Measurements from ENCODE around the gene SPDYE5. TPM values are rescaled to one million over a fixed set of nuclear protein-coding genes. Genes with fewer than 3 reads are reported as not detected.
"Not testable (repeated sequence)": the region's sequence is repeated elsewhere in the genome, so short reads cannot be mapped to it uniquely, and the experiment has no call there.

The SPDYE5 gene, protein sequence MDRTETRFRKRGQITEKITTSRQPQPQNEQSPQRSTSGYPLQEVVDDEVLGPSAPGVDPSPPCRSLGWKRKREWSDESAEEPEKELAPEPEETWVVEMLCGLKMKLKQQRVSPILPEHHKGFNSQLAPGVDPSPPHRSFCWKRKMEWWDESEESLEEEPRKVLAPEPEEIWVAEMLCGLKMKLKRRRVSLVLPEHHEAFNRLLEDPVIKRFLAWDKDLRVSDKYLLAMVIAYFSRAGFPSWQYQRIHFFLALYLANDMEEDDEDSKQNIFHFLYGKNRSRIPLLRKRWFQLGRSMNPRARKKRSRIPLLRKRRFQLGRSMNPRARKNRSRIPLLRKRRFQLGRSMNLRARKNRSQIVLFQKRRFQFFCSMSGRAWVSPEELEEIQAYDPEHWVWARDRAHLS
- total RNA-seq (2022): 0.12 and 0.16 TPM in 2 replicates
- Bru-seq, nascent RNA: percentile 8 among the genes with signal in this experiment
- BruChase-seq, experiment 1, labeled RNA remaining after a 6-hour chase: percentile 8 among the genes with signal in this experiment
- BruChase-seq, experiment 2, labeled RNA remaining after a 2-hour chase: not detected
- long read RNA-seq, partial matches to known transcripts: 0 of 16 reads
- long read RNA-seq, other reads (novel, unspliced or antisense): 16 of 16 reads

- H3K9me3 Mint-ChIP-seq (ENCODE audit: unreplicated experiment); POLR2A ChIA-PET; H3K4me1 Mint-ChIP-seq (ENCODE audit: insufficient read depth, unreplicated experiment); H3K4me3 Mint-ChIP-seq (ENCODE audit: unreplicated experiment); BruUV-seq (replicated peaks); CTCF ChIA-PET; DNase-seq (ENCODE audit: unreplicated experiment); H3K27ac Mint-ChIP-seq (ENCODE audit: low read depth, unreplicated experiment); intact Hi-C loops (cut with micrococcal nuclease); H3K27me3 Mint-ChIP-seq (ENCODE audit: insufficient read depth, unreplicated experiment): not testable (repeated sequence)
- peaks cover 19% of the 10 kb centered on the region for H3K36me3 Mint-ChIP-seq (ENCODE audit: insufficient read depth, unreplicated experiment)
Observed at GRCh38 chr7:75492020-75492419, at the start of gene SPDYE5. Gene SPDYE5 (plus strand): TSS chr7:75492320. CDS start chr7:75494048, 1,728 bp downstream.

- intact Hi-C loops (cut with micrococcal nuclease); H3K4me1 Mint-ChIP-seq (ENCODE audit: insufficient read depth, unreplicated experiment); H3K27me3 Mint-ChIP-seq (ENCODE audit: insufficient read depth, unreplicated experiment); H3K9me3 Mint-ChIP-seq (ENCODE audit: unreplicated experiment); CTCF ChIA-PET; BruUV-seq (replicated peaks); POLR2A ChIA-PET: not testable (repeated sequence)
- peak overlapping the region; percentile 73 for H3K4me3 Mint-ChIP-seq (ENCODE audit: unreplicated experiment)
- H3K27ac Mint-ChIP-seq (ENCODE audit: low read depth, unreplicated experiment): peak overlapping the region; percentile 88
- DNase-seq (ENCODE audit: unreplicated experiment): peak; percentile 17
- H3K36me3 Mint-ChIP-seq (ENCODE audit: insufficient read depth, unreplicated experiment): peaks cover 40% of the 10 kb centered on the region
Observed at GRCh38 chr7:75442465-75443111, 49.5 kb upstream of the SPDYE5 start.

DNA sequence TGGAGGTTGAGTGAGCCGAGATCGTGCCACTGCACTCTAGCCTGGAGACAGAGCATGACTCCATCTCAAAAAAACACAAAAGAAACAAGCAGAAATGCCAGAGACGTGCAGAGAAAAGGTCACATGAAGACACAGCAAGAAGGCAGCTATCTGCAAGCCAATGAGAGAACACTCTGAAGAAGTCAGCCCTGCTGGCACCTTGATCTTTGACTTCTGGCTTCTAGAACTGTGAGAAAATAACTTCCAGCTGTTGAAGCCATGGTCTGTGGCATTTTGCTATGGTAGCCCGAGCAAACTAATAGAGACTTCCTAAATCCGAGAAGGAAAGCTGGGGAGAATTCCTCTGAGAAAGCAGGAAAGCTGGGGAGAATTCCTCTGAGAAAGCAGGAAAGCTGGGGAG lies 42.2 kb upstream of the SPDYE5 start:
- POLR2A ChIA-PET; H3K27ac Mint-ChIP-seq (ENCODE audit: low read depth, unreplicated experiment); H3K9me3 Mint-ChIP-seq (ENCODE audit: unreplicated experiment); H3K27me3 Mint-ChIP-seq (ENCODE audit: insufficient read depth, unreplicated experiment); CTCF ChIA-PET; BruUV-seq (replicated peaks); intact Hi-C loops (cut with micrococcal nuclease); DNase-seq (ENCODE audit: unreplicated experiment); H3K4me3 Mint-ChIP-seq (ENCODE audit: unreplicated experiment); H3K4me1 Mint-ChIP-seq (ENCODE audit: insufficient read depth, unreplicated experiment): not testable (repeated sequence)
- H3K36me3 Mint-ChIP-seq (ENCODE audit: insufficient read depth, unreplicated experiment): peaks cover 11% of the 10 kb centered on the region

- BruUV-seq (replicated peaks); H3K4me3 Mint-ChIP-seq (ENCODE audit: unreplicated experiment); H3K4me1 Mint-ChIP-seq (ENCODE audit: insufficient read depth, unreplicated experiment); POLR2A ChIA-PET; H3K27me3 Mint-ChIP-seq (ENCODE audit: insufficient read depth, unreplicated experiment); H3K9me3 Mint-ChIP-seq (ENCODE audit: unreplicated experiment); H3K27ac Mint-ChIP-seq (ENCODE audit: low read depth, unreplicated experiment); intact Hi-C loops (cut with micrococcal nuclease); DNase-seq (ENCODE audit: unreplicated experiment): not testable (repeated sequence)
- CTCF ChIA-PET: interaction anchor here (1.4 kb wide), 1 partner anchor 310 kb away, joined by 4 read pairs; no protein-coding TSS in a partner anchor
- H3K36me3 Mint-ChIP-seq (ENCODE audit: insufficient read depth, unreplicated experiment): peaks cover 12% of the 10 kb centered on the region
- peak; percentile 34 for TF ChIP-seq CTCF (IDR thresholded peaks at IDR 0.05; ENCODE audit: unreplicated experiment)
Observed at GRCh38 chr7:75452494-75452955, 39.6 kb upstream of the SPDYE5 start.

DNA sequence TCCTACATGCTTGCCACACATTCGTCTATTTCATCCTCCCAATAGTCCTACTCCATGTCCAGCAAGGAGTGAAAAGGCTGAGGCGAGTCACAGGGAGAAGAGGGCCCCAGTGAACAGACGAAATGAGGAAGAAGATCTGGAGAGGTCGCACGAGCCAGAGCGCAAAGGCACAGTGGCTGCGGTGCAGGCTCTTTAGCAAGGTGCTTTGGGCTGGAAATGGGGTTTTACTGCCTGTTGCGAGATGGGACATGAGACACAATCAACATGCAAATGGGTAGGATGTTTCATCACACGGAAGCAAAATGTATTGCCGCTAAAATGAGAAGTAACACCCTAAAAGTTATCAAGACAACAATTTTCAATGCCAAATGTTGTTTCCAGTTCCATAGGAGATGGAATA lies 35.7 kb upstream of the SPDYE5 start:
- H3K4me1 Mint-ChIP-seq (ENCODE audit: insufficient read depth, unreplicated experiment); H3K27ac Mint-ChIP-seq (ENCODE audit: low read depth, unreplicated experiment); H3K9me3 Mint-ChIP-seq (ENCODE audit: unreplicated experiment); intact Hi-C loops (cut with micrococcal nuclease); POLR2A ChIA-PET; H3K4me3 Mint-ChIP-seq (ENCODE audit: unreplicated experiment); DNase-seq (ENCODE audit: unreplicated experiment); BruUV-seq (replicated peaks); H3K27me3 Mint-ChIP-seq (ENCODE audit: insufficient read depth, unreplicated experiment); CTCF ChIA-PET: not testable (repeated sequence)
- peaks cover 18% of the 10 kb centered on the region for H3K36me3 Mint-ChIP-seq (ENCODE audit: insufficient read depth, unreplicated experiment)

- DNase-seq (ENCODE audit: unreplicated experiment); BruUV-seq (replicated peaks); POLR2A ChIA-PET; H3K27ac Mint-ChIP-seq (ENCODE audit: low read depth, unreplicated experiment); H3K9me3 Mint-ChIP-seq (ENCODE audit: unreplicated experiment); H3K4me1 Mint-ChIP-seq (ENCODE audit: insufficient read depth, unreplicated experiment); intact Hi-C loops (cut with micrococcal nuclease); H3K4me3 Mint-ChIP-seq (ENCODE audit: unreplicated experiment); H3K27me3 Mint-ChIP-seq (ENCODE audit: insufficient read depth, unreplicated experiment); CTCF ChIA-PET: not testable (repeated sequence)
- H3K36me3 Mint-ChIP-seq (ENCODE audit: insufficient read depth, unreplicated experiment): peaks cover 18% of the 10 kb centered on the region
Observed at GRCh38 chr7:75458034-75458433, 34.1 kb upstream of the SPDYE5 start.

DNA sequence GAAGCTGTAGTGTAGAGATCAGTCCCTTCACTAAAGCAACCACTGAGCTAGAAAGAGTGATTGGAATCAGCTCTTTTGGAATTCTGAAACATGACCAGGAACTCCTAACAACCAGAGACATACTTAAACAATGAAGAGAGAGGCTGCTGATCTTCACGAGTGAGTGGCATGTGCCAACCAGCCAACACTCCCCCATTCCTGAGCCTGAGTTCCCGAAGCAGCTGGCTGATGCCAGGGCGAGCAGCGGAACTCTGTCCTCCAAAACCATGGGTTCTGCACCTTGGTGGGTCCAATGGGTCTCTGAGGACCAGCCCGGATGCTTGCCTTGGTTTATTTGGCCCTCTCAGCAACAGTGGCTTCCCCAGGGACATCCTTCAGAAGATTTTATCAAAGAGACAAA lies 31.6 kb upstream of the SPDYE5 start:
- H3K27ac Mint-ChIP-seq (ENCODE audit: low read depth, unreplicated experiment); BruUV-seq (replicated peaks); H3K4me3 Mint-ChIP-seq (ENCODE audit: unreplicated experiment); H3K27me3 Mint-ChIP-seq (ENCODE audit: insufficient read depth, unreplicated experiment); DNase-seq (ENCODE audit: unreplicated experiment); H3K4me1 Mint-ChIP-seq (ENCODE audit: insufficient read depth, unreplicated experiment); POLR2A ChIA-PET; H3K9me3 Mint-ChIP-seq (ENCODE audit: unreplicated experiment); intact Hi-C loops (cut with micrococcal nuclease); CTCF ChIA-PET: not testable (repeated sequence)
- H3K36me3 Mint-ChIP-seq (ENCODE audit: insufficient read depth, unreplicated experiment): peaks cover 21% of the 10 kb centered on the region

DNA sequence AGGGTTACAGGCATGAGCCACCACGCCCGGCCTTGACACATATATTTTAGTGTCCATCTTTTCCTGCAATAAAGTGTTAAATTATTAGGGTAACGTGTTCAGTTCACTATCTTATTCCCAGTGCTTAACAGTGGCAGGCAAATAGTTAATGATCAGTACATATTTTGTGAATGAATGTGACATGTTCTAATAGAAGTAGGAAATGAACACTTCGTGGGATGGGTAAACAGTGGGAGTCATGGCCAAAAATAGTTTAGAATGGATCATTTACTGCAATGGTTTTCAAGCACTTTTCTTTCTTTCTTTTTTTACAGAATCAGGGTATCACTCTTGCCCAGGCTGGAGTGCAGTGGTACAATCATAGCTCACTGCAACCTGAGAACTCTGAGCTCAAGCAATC lies 22.0 kb upstream of the SPDYE5 start:
- H3K27me3 Mint-ChIP-seq (ENCODE audit: insufficient read depth, unreplicated experiment); H3K9me3 Mint-ChIP-seq (ENCODE audit: unreplicated experiment); CTCF ChIA-PET; H3K4me3 Mint-ChIP-seq (ENCODE audit: unreplicated experiment); intact Hi-C loops (cut with micrococcal nuclease); H3K4me1 Mint-ChIP-seq (ENCODE audit: insufficient read depth, unreplicated experiment); DNase-seq (ENCODE audit: unreplicated experiment); H3K27ac Mint-ChIP-seq (ENCODE audit: low read depth, unreplicated experiment); BruUV-seq (replicated peaks); POLR2A ChIA-PET: not testable (repeated sequence)
- peaks cover 86% of the 10 kb centered on the region for H3K36me3 Mint-ChIP-seq (ENCODE audit: insufficient read depth, unreplicated experiment)
